ENCODE data around the gene KCNQ1OT1.

KCNQ1OT1 gene

DNA sequence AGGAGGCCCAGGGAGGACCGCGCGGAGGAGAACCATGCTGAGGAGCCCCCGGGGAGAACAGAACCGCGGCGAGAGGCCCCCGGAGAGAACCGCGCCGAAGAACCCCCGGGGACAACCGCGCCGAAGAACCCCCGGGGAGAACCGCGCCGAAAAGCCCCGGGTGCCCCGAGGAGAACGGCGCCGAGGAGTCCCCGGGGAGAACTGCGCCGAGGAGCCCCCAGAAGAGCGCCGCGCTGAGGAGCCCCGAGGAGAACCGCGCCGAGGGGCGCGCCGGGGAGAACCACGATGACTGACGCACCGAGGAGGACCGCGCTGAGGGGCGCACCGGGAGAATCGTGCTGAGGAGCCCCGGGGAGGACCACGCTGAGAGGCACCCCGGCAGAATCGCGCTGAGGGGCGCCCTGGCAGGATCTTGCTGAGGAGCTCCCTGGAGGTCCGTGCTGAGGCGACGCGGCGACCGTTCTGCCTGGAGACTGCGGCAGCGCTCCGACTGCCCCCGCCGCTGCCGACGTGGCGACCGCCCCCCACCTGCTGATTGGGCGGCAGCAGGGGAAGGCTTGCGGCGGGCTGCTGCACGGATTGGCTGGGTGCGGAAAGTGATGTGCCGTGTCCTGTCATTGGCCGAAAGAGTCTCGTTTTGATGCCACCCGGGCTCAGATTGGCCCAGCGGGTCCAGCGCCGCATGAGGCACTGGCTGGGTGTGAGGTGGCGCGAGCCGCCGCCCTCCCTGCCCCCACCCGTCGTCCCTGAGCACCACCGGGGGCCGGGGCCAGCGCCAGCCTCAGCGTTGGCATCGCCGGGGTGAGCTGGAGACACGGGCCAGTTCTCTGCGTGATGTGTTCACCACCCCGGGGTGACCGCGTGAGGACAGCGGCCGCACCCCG, at the start of gene KCNQ1OT1:
KCNQ1OT1 (minus strand) TSS at position 464 of the 884 bp plus-strand sequence.
- peak; percentile 86 for DNase-seq (ENCODE audit: low read depth)

DNA sequence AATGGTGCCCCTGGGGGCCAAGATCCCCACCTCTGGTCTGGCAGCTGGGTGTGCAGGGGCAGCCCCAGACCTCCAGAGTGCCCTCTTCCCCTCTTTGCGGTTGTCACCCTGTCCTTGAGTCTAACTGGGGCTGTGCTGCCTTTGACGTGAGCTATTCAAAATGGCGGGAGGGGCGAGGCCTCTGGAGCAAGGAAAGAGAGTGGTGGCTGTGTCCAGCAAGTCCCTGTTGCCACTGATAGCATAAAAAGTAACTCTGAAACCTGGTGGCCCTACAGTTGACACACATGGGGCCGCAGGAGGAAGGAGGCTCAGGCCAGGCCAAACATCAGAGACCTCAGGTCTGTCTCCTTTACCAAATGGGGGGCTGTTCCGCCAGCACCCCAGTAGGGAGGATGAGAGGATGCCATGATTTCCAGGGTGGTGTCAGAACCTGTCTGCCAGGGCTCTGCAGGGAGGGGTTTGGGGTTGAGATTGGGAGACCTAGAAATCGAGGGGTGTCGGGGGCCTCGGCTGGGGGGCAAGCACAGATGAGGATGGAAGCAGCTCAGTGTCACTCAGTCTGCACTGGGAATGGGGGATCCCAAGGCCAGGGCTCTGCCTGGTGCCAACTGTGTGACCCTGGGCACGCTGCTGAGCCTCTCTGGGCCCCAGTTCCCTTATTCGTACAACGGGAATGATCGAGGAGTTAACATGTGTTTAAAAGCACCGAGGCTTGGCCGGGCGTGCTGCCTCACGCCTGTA, 49.2 kb upstream of the KCNQ1OT1 start:
- DNase-seq (ENCODE audit: low read depth), result no peak

DNA sequence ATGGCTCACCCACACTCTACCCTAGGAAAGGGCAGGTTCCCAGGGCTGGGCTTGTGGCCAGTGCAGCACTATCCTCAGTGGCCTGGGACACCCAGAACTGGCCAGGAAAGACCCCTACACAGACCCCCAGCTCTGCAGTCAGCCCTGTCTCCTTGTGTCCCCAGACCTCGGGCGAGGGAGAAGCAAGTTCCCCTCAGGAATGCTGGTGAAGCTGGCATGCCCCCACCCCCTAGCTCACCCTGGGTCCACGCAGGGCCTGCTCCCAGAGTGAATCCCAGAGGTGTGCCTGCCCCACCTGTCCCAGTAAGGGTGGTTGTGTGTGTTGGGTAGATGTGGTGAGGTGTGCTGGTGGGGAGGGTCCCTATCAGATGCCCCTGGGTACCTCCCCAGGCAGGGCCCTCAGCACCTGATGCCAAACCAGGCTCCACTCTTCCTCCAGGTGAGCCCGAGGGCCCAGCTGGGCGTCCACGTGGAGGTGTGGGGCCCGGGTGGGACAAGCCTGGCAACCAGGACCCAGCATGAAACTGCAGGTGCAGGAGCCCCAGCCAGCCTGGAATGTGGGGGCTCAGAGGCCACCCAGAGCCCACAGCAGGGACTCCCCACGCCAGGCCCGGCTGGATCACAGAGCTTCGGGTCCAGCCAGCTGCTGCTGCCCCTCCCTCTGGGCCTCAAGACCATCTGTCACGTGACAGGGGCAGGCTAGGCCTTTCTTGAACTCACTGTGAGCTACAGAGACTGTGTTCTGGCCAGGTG, 48.4 kb upstream of the KCNQ1OT1 start:
- no peak for DNase-seq (ENCODE audit: low read depth)

DNA sequence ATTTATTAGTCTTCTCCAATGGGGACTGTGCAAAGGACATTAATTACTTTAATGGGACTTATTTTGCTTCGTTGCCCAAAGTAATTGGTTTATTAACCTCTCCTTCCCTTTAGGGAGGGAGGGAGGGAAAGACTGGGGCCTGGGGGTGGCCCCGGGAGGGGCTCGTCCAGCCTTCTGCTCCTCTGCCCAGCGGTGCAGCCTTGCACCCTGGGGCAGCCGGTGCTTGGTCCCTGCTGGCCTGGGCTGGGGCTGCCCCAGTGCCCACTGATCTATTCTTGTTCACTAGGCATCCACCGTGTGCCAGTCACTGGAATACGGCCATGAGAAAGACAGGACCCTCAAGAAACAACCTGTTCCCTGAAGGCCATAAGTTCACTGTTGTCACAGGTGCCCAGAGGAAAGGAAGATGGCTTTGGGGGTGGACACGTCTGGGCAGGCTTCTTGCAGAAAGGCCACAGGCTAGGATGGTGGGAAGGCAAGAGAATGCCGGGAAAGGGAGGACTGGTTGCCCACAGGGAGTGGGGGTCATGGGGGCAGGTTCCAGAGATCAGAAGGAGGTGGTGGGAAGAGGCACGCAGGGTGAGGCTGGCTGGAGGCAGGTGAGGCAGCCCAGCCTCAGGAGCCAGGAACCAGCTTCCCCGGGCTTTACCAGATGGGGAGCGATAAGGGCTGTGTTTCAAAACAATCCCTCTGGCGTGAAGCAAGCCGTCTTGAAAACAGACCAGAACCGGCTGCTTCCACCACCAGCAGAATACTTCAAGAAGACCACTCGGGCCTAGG, 47.6 kb upstream of the KCNQ1OT1 start:
- no peak for DNase-seq (ENCODE audit: low read depth)

DNA sequence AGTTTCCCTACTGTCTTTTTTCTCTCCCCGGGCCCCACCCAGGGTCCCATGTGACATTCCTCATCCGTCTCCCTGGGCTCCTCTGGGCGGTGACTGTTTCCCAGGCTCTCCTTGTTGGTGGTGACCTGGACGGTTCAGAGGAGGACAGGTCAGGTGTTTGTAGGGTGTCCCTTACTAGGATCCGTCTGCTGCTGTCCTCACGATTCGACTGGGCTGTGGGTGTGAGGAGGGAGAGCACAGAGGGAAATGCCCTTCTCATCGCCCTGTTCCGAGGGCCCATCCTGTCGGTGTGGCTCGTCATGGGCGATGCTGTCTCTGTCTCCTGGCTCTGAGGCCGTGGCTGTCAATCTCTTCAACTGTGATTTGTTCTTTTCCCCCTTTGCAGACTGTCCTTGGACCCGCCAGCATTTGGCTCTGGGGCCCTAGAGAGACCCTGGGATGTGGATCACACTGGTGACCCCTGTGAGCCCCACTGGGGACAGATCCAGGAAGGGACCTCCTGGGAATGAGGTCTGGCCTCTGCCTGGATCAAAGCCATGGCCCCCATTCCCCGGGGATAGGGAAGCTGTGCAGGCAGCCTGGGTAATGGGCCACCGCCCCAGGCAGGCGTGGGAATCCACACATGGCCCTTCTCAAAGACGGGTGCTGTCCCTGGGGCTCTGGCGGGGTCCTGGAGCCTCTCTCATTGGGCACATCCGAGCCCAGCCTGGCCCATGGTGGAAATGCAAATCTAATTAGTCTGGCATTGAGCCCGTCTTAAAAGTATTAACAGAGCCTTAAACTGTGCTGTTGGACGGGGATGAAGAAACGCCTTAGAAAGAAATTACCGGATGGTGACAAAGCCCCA, 46.8 kb upstream of the KCNQ1OT1 start:
- DNase-seq (ENCODE audit: low read depth), result no peak

DNA sequence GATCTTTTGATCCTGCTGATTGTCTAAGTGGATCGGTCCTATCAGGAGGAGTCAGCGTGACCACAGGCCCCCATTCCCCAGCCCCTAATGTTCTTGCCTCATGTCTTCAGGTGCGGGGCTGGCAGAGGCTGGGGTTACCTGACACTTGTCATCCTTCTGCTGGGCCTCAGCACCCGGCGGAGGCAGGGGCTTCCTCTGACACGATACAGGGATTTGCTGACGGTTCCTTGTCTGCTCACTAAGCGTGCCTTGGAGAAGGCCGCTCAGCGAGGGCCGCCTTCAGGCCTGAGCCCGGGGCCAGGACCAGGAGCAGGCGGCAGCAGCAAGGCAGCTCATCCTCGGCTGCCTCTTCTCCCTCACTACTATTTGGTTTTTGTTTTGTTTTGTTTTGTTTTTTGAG, 45.7 kb upstream of the KCNQ1OT1 start:
- no peak for DNase-seq (ENCODE audit: low read depth)

DNA sequence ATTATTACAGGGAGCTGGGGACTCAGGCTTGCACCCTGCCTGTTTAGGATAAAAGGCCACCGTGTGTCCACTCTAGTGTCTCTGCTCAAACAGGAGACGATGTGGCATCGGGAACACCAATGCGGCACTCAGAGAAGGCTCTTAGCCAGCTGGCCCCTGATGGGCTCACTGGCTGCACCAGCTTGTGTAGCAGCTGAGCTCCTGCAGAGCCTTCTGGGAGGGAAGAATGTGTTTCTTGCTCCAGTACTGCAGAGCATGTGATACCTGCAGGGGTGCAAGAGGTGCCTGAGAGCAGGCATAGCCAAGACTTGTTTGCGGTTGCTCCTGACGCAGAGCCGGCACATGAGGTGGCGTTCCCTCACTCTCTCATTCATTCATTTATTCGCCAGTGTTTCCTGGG, 44.4 kb upstream of the KCNQ1OT1 start:
- DNase-seq (ENCODE audit: low read depth), result no peak

DNA sequence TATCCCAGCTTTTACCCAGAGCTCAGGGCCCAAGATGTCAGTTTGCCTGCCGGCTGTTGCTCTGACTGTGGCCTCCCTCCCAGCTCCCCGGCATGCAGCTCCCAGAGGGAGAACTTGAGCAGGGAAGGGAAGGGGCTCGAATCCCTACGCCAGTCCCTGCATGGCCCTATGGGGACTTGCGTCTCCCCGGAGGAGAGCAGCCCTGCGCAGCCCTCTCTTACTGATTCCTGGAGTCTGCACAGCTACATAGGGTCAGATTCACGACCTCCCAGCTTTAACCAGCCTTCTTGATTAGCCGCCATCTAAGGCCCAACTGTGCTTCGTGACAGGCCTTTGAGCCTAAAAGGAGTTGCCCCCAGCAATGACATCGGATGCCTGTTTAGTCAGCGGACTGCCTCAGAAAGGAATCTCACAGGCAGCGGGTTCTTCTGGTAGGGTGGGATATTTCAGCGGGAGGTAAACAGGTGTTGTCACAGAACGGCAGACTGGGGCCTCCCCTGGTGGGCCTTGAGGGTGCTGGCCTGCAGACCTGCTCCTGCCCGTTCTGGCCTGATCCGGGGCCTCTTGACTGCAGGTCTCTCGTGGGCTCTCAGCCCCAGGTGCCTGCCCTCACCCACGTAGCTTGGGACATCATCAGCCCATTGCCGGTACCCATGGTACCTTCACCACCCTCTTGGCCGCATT, 43.8 kb upstream of the KCNQ1OT1 start:
- DNase-seq (ENCODE audit: low read depth), result no peak

DNA sequence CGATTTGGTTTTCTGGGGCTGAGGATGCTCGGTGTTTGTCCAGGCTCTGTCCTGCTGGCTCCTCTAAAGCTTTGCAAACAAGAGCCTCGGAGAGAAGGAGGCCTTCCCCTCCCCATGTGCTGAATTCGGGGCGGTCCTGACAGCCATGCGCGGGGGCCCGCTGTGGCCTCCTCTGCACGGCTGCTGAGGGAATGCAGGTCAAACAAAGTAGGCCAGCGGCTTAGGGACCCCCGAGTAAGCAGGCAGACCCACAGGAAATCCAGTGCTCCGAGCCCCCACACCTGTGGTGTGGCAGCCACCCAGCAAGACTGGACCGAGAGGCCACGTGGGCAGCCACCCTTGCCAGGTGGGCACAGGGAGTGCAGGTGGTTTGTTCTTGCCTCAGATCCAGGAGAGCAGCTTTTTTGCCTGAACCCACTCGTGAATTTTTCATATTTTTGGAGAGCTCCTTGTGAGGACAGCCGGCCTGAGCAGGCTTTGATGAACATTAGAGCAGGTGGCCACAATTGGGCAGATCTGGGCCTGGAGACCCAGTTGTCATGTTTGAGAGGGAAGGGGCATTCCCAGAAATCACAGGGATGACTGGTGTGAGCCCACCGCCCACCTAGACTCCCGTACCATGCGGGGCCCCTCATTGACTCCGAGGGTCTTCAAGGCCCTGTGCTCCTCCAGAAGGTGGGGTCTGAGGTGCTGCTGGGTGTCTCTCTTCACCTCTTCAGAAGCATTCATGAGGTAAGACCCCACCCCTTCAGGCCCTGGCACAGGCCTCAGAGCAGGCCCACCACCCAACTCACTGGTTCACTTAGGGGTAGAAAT, 43.0 kb upstream of the KCNQ1OT1 start:
- DNase-seq (ENCODE audit: low read depth), result no peak

DNA sequence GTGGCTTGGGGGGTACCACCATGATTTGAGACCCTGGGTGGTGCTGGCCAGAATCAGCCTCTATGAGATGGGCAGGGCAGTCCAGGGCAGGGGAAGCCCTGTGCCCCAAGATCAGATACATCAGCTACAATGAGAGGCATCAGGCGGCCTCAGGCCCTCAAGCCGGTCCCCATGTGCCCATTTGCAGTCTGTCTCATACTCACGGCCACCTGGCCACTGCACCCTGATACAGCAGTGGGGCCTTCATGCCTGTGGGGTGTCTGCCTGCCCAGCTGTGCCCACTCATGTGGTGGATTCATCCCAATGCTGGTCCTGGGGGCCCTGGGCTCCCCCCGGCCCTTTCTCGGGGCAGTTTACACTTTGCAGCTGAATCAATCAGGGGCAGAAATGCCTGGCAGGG, 42.4 kb upstream of the KCNQ1OT1 start:
- DNase-seq (ENCODE audit: low read depth), result no peak

DNA sequence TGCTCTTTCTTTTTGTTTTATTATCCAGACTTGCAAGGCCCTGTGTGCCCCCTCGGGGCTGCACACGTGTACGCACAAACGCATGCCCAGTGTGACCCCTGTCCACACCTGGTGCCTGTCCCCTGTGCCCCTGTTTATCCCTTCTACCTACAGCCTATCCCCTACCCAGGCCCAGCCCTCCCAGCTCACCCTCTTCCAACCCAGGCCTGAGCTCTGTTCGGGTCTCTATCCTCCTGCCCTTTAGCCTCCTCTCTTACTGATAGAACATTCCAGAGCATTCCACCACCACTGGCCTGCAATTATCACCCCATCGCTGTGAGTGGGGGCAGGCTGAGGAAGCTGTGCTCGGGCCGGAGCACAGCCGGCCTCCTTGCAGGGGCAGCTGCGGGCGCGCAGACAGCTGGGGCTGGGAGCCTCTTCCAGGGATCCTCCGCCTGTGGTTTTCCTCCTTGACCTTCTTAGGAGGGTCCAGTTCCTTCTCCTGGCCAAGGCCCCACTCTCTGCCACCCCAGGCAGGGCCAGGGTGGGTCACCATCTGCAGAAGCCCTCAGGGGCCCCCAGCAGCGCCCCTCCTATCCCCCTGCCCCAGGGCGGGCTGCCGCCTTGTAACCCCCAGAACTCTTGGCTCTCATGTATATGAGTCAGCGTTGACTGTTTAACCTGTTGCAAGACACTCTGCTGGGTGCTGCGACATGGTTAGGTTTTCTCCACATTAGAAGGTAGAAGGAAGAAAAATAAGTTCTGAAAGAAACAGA, 41.8 kb upstream of the KCNQ1OT1 start:
- peak; percentile 69 for DNase-seq (ENCODE audit: low read depth)

DNA sequence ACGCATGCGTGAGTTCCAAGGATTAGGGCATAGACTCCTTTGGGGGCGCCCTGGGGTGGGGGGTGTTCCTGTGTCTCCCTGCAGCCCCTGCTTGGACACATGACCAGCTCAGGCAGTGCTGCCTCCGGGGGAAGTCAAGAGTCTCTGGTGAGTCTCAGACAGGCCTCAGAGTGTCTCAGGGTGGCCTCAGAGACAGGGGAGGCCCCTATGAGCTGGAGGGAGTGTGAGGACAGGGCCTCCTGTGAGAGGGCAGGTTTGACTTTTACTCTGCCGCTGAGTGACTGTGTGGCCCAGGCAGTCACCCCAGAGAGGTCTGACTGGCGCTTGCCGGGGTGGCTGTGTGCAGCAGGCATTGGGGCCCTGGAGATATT, 41.2 kb upstream of the KCNQ1OT1 start:
- DNase-seq (ENCODE audit: low read depth), result no peak

DNA sequence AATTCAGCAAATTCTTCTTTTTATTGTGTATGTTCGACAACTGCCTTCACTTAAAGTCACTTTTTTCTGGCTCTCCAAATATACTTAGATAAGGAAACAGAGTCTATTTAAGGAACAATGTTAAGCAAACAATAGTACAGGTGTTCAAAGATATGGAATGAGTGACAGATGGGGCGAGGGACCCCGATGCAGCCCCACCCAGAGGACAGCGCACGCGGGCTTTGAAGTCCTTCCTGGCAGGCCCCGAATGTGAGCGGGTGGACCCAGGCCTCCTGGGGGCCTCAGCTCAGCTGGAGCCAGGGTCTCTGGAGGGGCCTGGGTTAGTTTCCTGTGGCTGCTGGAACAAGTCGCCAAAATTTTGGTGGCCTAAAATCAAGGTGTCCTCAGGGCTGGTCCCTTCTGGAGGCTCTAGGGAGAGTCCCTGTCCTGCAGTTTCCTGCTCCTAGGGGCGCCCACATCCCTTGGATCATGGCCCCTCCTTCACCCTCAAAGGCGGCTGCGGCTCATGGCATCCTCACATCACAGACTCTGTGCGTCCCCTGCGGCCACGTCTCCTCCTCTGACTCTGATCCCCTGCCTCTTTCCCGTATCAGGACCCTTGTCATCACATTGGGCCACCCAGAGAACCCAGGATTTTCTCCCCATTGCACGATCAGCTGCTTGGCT, 40.6 kb upstream of the KCNQ1OT1 start:
- DNase-seq (ENCODE audit: low read depth), result no peak

DNA sequence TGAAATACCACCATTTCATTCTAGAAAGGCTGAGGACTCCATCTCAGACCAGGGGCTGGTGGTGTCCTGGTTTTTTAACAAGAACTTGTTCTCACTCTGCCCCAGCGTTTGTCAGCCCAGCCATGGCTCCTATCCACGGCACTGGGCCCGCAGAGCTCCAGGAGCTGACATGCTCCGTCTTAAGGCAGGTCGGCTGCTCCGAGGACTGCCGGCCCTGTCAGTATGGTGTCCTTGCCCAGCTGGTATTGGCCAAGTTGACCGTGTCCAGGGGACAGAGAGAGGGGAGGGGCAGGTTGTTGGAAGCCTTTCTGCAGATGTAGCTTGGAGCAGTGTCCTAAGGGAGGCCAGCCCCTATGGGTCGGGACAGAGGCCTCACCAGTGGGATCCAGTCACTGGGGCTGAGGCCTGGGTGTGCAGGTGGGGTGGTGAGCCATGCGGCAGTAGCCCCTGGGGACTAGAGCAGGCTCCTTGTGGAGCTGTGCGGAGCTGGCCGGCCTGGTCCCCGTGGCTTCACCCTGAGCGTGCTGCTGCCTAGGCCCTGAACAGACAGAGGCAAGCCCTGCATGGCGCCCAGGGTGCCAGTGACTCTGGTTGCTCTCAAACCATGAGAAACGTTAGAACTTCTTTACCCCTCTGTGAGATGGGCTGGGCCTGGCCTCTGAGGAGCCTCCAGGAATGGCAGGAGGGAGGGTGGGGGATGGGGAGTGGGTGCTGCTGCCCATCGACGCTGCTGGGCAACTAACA, 39.9 kb upstream of the KCNQ1OT1 start:
- no peak for DNase-seq (ENCODE audit: low read depth)

DNA sequence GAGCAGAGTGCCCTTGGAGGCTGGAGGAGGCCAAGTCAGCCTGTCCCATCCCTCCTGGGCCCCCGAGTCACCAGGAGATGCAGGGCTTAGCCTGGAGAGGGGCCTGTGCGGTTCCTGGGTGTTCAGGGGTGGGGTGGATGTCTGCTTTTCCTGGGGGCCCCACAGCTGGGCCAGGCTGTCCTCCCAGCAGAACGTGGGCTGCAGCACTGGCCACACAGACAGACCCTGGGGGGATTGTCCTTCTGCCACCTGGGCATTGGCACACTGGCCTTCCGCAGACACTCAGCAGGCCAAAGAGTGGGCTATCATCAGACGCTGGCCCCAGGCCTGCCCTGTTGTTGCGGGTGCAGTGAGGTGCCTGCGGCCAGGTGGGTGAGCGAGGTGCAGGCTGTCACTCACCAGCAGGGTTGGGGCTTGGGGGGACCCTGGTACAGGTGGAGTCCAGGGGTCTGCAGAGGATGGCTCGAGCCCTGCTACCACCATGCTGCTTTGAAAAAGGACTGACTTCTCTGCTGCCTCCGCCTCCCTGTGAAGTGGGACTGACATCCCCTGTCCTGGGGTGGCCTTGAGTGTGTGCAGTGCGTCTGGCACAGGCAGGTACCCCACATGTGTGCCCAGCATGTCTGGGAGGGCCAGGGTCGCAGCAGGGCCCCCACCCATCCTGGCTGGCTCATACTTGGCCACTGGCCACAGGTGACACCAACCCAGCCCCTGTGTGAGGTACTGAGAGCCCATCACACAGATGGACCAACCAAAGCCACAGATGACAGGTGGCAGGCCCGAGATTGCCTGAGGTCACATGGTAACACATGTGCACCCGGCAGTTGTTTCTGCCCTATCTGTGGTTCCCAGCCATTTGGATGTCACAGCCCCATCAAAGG, 39.0 kb upstream of the KCNQ1OT1 start:
- DNase-seq (ENCODE audit: low read depth), result no peak

DNA sequence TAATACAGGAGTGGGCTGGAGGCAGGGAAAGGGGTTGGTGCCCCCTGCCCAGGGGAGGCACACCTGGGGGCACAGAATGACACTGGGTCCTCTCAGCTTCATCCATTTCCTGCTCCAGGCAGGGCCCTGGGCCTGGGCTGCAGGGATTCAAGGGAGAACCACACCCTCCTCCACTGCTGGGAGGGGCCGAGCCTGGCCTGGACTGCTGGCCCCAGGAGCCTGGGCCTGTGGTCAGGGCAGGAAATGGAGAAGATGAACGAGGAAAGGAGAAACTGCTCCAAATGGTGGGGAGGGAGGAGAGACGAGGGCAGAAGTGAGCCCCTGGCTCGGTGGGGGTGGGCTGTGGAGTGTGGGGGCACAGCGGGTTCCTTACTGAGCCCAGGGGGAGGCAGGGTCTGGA, 38.1 kb upstream of the KCNQ1OT1 start:
- no peak for DNase-seq (ENCODE audit: low read depth)

DNA sequence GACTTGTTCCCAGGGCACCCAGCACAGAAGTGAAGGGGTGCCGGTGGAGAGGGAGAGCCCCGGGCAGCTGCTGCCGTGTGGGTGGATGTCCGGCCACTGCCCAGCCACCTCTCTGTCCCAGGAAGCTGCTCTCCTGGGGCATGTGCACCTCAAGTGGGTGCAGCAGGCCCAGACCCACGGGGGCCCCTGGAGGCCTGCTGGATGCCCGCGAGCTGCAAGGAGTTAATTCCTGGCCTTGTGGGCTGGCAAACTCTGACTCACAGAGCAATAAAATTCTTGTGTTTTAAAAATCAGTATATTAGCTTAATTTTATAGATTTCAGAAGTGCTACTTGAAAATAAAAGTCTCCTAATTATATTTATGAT, 37.4 kb upstream of the KCNQ1OT1 start:
- DNase-seq (ENCODE audit: low read depth), result no peak

All from fibroblast of the conjunctiva (primary cell).